GM20431 (cell line): ENCODE data around the gene MZF1.

Source experiments
- in situ Hi-C: fragments of 300-500 bp; cut with MseI, MboI; formaldehyde crosslinking; loops from one replicate; pipeline ENCODE4 v1.15.0; 2020; ENCODE audit warnings: low sequenced_read_pairs; ENCODE audit not compliant: unreplicated experiment

Gene MZF1

GRCh38 chr19:58515259-58515658 is 57.9 kb downstream of the MZF1 start:
- in situ Hi-C loops: no loop called here

GRCh38 chr19:58514564-58515022 is 58.5 kb downstream of the MZF1 start:
- in situ Hi-C loops: no loop called here

GRCh38 chr19:58513694-58514563 is 59.2 kb downstream of the MZF1 start:
- in situ Hi-C loops: no loop called here

GRCh38 chr19:58513213-58513693 is 59.9 kb downstream of the MZF1 start:
- in situ Hi-C loops: no loop called here
